Brain microvascular endothelial cell (primary cell): ENCODE results near the gene CD59.
"Not testable (repeated sequence)": the region's sequence is repeated elsewhere in the genome, so short reads cannot be mapped to it uniquely, and the experiment has no call there.

Experiments
- DNase-seq: peaks from one replicate; pipeline ENCODE4 v3.0.0-alpha.2; 2020
- H3K27ac ChIP-seq: fragments of 250-450 bp; sonication (Bioruptor Pico); 2 replicates; pipeline ENCODE4 v1.5.1; 2020; ENCODE audit warnings: mild to moderate bottlenecking, moderate library complexity
- H3K27me3 ChIP-seq: fragments of 250-450 bp; sonication (Bioruptor Pico); replicated peaks from 2 replicates; pipeline ENCODE4 v1.5.1; 2020; ENCODE audit warnings: mild to moderate bottlenecking
- H3K36me3 ChIP-seq: fragments of 250-450 bp; sonication (Bioruptor Pico); replicated peaks from 2 replicates; pipeline ENCODE4 v1.5.1; 2020; ENCODE audit warnings: mild to moderate bottlenecking
- H3K4me3 ChIP-seq: 2 replicates; pipeline ENCODE4 v1.5.1; 2011; ENCODE audit warnings: low read depth, mild to moderate bottlenecking, control low read depth, low read length, moderate library complexity
- CTCF ChIP-seq: IDR thresholded peaks from 2 replicates; pipeline ENCODE4 v1.5.1; 2011; ENCODE audit warnings: low read depth, mild to moderate bottlenecking, moderate library complexity, low read length, control low read depth, inconsistent platforms; ENCODE audit errors: missing control alignments
- in situ Hi-C: cut with HindIII; loops from 2 replicates; pipeline ENCODE4 v1.10.0; 2017; ENCODE audit warnings: low sequenced_read_pairs, low pct_ligation_motif_present

The CD59 gene

GRCh38 chr11:33664166-33664565 is 72.1 kb downstream of the CD59 start:
- H3K4me3 ChIP-seq: no peak overlapping the region
- DNase-seq: no peak
- H3K27me3 ChIP-seq: no peaks in the 10 kb centered on the region
- TF ChIP-seq CTCF: no peak
- in situ Hi-C loops: loop anchor here (25.0 kb wide), 1 partner anchor 302 kb away; no protein-coding TSS in a partner anchor
- H3K36me3 ChIP-seq: peaks cover 18% of the 10 kb centered on the region
- no peak overlapping the region for H3K27ac ChIP-seq

DNA sequence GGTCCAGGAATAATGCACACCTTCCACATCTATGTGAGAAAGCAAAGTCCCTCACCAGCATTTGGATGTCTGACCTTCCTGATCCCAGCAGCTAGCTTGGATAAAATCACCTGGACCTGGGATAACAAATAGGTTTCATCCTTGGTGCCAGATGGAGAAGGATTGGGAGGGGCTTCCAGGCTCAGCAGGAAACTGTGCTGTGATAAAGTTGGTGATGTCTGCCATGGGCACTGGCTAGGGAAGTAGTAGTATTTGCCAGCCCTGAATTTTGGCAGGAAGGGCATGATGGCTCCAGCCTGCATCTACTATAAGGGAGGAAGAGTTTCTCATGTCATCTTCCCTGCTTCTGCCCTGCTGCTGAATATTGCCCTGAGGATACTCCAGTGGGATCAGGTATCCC is 73.1 kb downstream of the CD59 start:
- in situ Hi-C loops: loop anchor here (25.0 kb wide), 1 partner anchor 301 kb away; no protein-coding TSS in a partner anchor
- Histone ChIP-seq H3K36me3 (peaks cover 13% of the 10 kb centered on the region), H3K27ac (no peak overlapping the region), H3K27me3 (no peaks in the 10 kb centered on the region), H3K4me3 (no peak overlapping the region)
- no peak for DNase-seq
- no peak for TF ChIP-seq CTCF

GRCh38 chr11:33661526-33661925 is 74.7 kb downstream of the CD59 start:
- not testable (repeated sequence) for H3K36me3 ChIP-seq, H3K27me3 ChIP-seq, H3K27ac ChIP-seq, H3K4me3 ChIP-seq, DNase-seq
- in situ Hi-C loops: loop anchor here (25.0 kb wide), 1 partner anchor 299 kb away; no protein-coding TSS in a partner anchor

DNA sequence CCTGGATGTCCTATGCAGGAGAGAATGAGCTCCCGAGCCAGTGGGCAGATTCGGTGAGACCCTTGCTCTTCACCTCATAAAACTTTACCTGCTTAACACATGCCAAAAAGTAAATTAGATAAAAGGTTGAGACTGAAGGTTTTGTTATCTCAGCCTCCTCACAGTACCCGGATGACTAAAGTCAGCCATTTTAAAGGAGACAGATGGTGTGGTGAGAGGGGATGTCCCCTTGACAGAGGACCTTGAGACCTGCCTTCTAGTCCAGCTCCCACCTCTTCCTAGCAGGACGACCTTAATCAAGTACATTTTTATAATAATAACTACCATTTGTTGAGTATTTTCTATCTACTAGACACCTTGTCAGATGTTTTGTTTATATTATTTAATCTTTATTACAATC is 75.3 kb downstream of the CD59 start:
- no peak overlapping the region for H3K4me3 ChIP-seq
- in situ Hi-C loops: loop anchor here (25.0 kb wide), 1 partner anchor 299 kb away; no protein-coding TSS in a partner anchor
- no peak for DNase-seq
- peaks cover 12% of the 10 kb centered on the region for H3K36me3 ChIP-seq
- no peak overlapping the region for H3K27ac ChIP-seq
- H3K27me3 ChIP-seq: no peaks in the 10 kb centered on the region
- no peak for TF ChIP-seq CTCF

DNA sequence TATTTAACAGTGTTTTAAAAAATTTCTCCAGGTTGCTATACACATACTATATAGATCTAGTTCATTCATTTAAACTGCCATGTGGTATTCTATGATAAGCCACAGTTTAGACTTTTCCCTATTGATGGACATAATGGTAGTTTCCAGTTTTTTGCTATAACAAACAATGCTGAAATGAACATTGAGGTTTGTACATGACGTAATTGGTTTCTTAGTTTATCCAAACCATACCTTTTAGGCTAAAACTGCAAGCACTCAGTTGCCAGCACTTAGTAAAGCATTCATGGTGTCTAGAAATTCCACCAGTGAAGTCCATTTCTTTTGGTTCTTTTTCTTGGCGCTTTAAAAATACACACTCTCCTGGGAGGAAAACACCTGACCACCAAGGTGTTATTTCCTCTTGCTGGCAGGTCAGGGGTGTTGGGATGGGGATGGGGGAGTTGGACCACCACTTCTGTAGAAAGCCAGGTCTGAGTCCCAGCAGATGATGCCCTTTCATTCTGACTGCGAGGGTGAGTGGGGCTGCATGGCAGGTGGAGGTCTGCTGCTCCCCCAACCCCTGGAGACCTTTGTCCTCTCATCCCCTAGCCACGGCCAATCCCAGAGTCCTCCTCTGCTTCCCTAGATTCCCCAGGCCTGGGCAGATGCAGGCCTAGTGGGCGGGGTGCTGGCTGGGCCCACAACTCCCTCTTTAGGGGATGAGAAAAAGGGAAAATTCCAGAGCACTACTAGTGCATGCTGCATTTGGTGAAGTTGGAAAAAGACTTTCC is 76.7 kb downstream of the CD59 start:
- peaks cover 16% of the 10 kb centered on the region for H3K36me3 ChIP-seq
- H3K27me3 ChIP-seq: no peaks in the 10 kb centered on the region
- DNase-seq: no peak
- no peak for TF ChIP-seq CTCF
- in situ Hi-C loops: loop anchor here (25.0 kb wide), 1 partner anchor 297 kb away; no protein-coding TSS in a partner anchor
- no peak overlapping the region for H3K27ac ChIP-seq
- no peak overlapping the region for H3K4me3 ChIP-seq

GRCh38 chr11:33658195-33658900 is 77.9 kb downstream of the CD59 start:
- H3K27ac ChIP-seq: no peak overlapping the region
- no peak overlapping the region for H3K4me3 ChIP-seq
- TF ChIP-seq CTCF: no peak
- peaks cover 10% of the 10 kb centered on the region for H3K36me3 ChIP-seq
- in situ Hi-C loops: loop anchor here (25.0 kb wide), 1 partner anchor 296 kb away; no protein-coding TSS in a partner anchor
- DNase-seq: no peak
- H3K27me3 ChIP-seq: no peaks in the 10 kb centered on the region
